Mucosa of gallbladder (tissue), 1 donor: ENCODE results near the gene FLYWCH2. TPM values are rescaled to one million over a fixed set of nuclear protein-coding genes. Genes with fewer than 3 reads are reported as not detected.
A peak's percentile ranks its signal among the peaks of the same experiment; 100 is the strongest.

Experiments
- DNase-seq: peaks from one replicate; pipeline ENCODE4 v3.0.0-alpha.2; 2020; ENCODE audit warnings: low spot score
- total RNA-seq: library from RNA; stranded (reverse); gene quantifications from one replicate; pipeline ENCODE4 v1.2.1, GENCODE V29; 2021
- donor health status: DM: no; HTN: no; CAD: no.

FLYWCH2 gene, protein sequence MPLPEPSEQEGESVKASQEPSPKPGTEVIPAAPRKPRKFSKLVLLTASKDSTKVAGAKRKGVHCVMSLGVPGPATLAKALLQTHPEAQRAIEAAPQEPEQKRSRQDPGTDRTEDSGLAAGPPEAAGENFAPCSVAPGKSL
- total RNA-seq: 35.5 TPM

DNA sequence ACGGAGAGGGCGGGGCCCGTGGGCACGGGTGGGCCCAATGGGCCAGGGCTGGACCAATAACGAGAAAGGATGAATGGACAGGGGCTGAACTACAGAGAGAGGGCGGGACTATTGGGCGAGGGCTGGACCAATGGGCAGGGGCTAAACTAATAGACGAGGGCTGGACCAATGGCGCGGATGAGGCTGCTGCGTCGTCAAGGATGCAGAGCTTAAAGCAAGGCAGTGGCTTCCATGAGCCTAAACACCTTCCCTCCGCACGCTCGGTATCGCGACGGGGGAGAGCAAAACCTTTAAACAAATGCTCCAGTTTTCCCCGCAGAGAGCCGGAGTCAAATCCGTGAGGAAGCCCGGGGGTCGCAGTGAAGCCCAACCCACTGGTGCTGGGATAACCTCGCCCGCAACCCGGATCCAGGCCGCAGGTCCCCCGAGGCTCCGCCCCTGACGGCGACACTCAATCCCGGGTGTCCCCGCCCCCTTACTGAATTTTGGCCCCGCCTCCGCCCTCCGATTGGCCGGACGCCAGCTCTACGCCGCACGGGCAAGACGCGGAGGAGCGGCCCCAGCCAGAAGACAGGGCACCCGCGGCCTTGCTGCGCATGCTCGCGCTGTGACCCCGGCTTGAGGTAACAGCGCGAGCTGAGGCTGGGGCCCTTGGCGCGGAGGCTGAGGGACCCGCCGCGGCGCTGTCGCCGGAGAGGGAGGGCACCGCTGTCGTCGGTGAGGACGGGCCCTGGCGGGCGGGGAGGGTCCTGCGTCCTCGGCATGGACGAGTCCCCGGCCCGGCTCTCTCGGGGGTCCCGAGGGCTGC, at the start of gene FLYWCH2:
Gene FLYWCH2, plus strand, starts transcription at position 566 of the 808 bp plus-strand sequence. CDS start 13,235 bp downstream, outside the sequence.
- peak; percentile 99 for DNase-seq

DNA sequence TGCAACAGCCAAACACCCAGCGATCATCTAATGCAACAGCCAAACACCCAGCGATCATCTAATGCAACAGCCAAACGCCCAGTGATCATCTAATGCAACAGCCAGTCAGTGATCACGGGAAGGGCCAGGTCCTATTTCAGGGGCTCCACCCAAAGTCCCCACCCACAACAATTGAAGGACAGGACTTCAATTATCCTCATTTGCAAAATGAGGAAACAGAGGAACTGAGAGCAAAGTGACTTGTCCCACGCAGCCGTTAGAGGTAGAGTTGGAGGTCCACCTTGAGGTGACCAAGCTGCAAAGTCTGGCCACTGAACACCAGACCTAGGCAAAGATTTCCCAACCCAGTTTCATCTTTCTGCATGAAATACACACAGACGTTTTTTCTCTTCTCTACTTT, 49.2 kb upstream of the FLYWCH2 start:
- no peak for DNase-seq

DNA sequence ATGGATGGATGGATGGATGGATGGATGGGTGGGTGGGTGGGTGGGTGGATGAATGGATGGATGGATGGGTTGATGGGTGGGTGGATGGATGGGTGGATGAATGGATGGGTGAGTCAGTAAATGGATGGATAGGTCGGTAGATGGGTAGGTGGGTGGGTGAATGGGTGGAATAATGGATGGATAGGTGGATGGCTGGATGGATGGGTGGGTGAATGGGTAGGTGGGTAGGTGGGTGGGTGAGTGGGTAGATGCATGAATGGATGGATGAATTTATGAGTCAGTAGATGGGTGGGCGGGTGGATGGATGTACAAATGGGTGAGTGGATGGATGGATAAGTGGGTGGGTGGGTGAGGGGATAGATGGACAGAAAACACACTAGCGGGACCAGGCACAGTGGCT, 48.0 kb upstream of the FLYWCH2 start:
- no peak for DNase-seq

DNA sequence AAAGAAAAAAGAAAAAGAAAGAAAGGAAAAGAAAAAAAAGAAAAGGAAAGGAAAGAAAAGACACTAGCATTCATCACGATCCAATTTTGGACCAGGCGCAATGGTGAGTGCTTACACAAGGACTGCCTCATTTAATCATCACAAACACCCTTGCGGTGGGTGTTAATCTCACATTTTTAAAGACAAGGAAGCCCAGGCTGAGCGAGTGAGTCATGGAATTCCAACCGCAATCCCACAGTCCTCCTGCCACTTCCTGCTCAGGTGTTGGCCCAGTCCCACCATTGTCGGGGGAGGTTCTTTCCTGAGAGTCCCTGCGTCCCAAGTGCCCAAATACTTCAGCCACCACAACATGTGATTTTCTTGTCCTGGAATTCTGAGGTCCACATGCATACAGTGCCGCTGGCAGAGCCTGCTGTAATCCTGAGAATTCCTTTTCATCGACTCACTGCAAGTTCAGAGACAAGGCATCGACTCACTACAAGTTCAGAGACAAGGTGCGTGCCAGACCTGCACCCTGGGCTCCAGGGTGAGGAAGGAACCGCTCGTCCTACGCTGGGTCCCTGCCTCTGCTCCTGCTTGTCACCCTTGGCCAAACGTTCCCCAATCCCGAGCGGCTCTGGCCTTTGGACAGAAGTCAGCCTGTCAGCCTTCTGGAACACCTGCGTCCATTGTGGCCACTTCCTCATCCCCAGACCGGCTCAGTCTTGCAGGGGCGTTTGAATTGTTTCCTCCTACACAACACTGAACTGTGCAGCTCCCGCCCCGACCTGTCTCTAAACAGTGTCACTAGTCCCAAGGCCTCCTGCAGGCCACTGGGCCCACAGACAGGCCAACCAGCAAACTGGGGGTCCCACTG, 47.1 kb upstream of the FLYWCH2 start:
- peak; percentile 70 for DNase-seq

DNA sequence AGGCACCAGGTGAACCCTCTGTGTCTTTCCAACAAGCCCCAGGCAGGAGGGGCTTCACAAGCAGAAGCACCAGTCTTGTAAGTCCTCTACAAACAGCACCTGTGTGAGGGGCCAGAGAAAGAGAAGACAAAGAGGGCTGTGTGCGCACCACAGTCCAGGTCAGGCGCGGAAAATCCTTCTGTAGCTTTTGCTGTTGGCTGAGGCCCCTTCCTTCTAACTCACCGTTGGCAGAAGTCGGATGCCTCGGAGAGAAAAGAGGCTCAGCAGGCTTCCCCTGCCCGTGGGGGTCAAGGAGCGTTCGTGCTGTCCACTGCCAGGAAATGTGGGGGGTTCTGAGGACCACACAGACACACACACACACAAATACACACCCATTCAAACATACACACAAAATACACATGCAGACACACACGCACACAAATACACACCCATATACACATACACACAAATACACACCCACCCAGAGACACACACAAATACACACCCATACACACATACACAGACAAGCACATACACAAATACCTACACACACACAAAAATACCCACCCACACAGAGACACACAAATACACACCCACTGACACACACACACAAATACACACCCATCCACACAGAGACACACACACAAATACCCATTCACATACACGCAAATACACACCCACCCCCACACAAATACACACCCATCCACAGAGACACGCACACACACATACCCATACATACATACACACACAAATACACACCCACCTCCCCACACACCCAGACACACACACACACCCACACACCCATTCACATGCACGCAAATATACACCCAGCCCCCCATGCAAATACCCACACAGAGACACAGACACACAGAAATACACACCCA, 46.1 kb upstream of the FLYWCH2 start:
- DNase-seq: no peak

DNA sequence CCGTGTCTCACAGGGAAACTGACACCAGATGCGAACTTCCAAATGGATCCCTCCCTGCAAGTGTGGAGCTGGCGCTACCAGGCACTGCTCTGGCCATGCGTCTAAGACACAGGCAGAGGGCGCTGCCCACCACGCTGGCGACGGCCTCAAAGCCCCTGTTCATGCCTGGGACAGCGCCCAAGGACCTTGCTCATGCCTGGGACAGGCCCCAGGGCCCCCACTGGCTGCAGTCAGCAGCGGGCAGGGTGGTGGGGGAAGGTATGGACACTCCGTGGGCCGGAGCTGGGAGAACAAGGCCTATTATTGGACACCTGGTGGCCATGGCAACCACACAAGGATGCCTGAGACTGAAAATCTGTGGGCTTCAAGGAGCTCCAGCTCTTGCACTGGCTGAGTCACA, 44.1 kb upstream of the FLYWCH2 start:
- peak; percentile 41 for DNase-seq

DNA sequence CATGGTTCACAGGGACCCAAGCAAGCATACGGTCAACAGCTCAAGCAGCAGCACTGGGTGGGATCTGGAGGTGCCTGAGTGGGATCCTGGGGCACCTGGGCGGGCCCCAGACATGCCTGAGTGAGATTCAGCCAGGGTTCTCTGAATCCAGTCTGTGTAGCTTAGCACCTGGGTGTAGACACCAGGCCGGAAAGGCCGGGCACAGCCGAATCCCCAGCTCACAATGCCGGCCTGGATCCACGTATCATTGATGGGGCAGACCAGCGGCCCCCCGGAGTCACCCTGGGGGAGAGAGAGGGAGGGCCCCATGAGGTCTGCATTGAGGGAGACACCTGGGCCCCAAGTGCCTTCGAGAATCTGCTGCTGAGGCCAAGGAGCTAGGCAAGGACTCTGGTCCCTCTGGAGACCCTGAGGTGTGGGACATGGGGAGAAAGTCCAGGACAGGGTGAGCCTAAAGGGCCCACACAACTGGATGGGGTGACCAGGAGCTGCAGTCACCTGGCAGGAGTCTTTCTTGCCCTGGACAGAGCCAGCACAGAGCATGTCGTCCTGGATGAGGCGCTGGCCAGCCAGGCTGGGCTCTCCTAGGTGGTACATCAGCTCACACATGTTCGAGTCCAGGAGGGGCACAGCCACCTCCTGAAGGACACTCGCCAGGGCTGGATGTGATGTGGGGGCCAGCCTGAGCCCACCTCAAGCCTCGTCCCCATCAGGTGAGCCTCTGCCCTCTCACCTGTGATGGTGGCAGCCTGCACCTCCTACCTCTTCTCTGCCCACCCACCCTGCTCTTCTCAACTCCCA, 43.2 kb upstream of the FLYWCH2 start:
- DNase-seq: no peak

DNA sequence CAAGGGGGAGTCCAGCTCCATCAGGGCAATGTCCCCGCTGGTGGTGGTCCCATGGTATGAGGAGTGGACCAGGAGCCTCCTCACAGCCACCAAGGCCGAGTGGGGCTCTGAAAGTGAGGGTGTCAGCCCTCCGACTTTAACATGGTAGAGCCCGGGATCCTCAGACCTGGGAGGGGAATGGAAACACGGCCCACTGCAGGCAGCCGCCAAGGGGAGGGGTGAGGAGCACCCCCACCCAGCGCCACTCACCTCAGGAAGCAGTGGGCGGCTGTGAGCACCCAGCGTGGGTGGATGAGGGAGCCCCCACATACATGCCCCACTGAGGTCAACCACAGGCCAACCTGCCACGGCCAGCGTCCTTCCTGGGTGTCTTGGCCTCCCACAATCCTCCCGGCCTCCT, 42.1 kb upstream of the FLYWCH2 start:
- DNase-seq: no peak

DNA sequence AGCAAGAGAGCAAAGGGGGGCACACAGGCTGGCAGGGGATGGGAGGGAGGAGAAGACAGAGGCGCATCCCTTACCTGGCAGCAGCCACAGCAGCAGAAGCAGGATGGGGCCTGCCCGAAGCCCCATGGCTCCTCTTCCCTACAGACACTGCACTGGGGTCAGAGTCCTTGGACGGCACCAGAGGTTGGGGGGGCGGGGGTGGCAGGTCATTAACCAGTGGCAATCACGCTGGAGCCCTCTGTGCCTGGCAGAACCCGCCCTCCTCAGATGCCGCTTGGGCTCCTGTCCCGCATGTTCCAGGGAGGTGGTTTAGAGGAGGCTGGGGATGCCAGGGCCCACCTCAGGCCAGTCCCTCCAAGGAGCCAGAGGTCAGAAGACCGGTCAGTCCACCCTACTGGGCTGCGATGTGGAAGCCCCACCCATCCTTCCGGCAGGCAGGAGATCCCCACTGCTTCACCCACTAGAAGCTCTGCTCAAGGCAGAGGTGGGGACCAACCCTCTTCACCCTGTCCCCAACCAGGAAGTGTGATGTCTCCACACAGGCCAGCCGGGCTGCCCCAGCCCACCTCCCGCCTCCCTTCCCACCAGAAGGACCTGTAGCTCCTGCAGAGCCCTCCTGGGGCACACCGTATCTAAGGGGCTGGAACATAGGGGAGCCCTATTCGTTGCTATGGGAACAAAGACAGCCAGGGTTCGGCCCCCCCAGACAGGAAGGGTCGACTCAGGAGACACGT, 41.2 kb upstream of the FLYWCH2 start:
- no peak for DNase-seq

DNA sequence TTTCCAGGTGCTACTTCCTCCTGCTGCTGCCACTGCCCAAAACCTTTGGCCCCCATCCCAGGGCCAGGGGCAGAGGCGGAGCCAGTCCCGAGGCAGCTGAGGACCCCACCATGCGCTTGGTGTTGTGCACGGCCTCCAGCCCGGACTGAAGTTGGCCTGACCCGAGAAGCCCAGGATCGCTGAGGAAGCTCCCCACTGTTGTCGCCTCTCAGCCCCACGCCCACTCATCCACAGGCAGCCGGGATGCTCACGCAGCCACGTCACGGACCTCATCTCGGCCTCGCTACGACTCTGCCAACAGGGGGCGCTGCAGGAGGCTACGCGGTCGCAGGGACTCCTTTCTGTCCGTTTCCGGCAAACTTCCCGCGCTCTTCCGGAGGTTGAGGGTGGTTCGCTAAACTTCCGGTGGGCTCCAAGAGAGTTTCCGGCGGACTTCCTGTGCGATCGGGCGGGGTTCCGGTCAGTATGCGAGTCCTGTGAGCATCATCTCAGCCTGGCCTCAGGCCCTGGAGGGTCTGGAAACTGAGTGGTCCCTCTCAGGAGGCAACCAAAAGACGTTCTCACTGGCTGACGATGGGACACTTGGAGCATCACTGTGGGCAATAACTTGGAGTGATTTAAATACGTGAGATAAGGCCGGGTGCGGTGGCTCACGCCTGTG, 40.5 kb upstream of the FLYWCH2 start:
- DNase-seq: peak; percentile 48

DNA sequence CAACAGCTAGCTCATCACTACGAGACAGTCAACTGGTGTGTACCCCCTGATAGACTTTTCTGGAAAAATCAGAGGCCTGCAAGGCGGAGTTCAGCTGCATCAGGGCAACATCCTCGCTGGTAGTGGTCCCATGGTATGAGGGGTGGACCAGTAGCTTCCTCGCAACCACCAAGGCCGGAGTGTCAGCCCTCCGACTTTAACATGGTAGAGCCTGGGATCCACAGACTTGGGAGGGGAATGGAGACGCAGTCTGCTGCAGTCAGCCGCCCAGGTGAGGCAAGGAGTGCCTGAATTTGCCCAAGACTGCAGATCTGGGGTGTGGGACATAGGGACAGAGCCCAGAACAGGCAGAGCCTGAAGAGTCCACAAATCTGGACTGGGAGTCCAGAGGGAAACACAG, 39.5 kb upstream of the FLYWCH2 start:
- no peak for DNase-seq

DNA sequence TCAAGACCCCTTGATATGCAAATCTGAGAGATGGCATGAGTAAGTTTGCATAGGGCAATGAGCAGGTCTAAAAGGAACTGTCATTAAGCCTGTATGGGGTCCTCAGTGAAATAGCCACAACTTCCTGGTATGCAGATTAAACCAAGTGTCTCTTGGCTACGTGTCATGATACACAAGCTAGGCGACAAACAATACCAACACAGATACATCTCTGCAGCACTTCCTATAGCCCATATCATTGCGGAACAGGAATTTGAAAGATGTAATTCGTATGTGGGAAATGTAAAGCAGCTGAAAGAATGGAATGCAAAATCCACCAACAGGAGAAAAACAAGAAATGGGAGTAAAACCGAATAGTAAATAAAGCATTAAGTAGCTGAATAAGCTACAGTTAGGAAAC, 37.9 kb upstream of the FLYWCH2 start:
- DNase-seq: no peak

DNA sequence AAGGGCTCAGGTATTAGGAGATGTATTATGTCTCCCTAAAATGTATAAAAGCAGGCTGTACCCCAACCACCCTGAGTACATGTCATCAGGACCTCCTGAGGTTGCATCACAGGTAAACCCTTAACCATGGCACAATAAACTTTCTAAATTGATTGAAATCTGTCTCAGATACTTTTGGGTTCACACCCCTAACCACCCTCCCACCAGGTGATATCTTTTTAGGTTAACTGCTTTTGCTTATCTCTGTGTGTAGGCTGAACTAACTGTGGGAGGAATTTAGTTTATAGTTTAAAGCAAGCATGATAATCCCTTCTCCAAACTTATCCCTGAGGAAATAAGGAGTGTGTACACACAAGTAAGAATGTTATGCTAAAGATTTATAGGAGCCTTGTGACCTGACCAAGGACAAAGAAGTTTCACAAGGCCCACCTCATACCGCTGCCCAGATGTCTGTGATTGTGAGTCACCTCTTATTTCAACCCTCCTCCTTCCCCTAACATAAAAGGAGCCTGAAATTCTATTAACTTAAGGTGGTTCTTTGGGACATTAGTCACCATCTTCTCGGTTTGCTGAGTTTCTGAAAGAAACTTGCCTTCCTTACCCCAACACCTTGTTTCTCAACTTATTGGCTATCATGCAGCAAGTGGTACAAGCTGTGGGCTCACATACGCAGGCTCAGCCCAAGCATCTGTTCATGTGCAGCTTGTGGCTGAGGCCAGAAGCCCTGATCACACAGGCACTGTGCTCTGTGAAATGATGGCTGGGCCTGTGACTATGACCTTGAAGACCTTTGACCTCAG, 36.3 kb upstream of the FLYWCH2 start:
- DNase-seq: no peak

DNA sequence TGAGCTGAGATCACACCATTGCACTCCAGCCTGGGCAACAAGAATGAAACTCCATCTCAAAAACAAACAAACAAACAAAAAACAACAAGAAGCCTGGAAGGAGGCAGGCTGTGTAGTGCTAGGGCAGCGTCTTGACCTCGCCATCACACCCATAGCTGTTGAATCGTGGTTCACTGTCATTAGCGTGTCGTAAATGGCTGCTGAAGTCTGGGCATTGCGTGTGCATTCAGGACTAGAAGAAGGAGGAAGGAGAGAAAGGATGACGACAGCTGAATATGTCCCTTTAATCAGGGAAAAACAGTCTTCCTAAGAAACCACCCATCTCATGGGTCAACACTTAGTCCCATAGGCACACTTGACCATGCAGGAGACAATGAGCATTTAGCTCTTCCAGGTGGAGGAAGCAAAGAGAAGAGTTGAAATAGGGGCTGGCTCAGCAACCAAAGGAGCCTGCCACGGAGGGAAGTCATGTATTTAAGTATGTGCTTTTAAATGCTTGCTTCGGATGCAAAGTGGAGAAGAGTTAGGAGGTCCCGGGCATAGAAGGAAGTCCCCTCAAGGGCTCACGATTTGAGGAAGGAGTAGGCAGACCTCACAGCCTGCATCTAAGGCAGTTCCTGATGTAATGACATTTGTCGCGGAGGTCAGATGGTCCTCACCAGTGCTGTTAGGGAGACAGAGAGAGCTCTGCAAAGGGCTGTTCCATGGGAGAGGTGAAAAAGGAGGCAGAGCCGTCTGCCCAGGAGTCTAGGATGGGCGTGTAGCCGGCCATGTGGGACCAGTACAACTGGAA, 33.9 kb upstream of the FLYWCH2 start:
- DNase-seq: no peak

DNA sequence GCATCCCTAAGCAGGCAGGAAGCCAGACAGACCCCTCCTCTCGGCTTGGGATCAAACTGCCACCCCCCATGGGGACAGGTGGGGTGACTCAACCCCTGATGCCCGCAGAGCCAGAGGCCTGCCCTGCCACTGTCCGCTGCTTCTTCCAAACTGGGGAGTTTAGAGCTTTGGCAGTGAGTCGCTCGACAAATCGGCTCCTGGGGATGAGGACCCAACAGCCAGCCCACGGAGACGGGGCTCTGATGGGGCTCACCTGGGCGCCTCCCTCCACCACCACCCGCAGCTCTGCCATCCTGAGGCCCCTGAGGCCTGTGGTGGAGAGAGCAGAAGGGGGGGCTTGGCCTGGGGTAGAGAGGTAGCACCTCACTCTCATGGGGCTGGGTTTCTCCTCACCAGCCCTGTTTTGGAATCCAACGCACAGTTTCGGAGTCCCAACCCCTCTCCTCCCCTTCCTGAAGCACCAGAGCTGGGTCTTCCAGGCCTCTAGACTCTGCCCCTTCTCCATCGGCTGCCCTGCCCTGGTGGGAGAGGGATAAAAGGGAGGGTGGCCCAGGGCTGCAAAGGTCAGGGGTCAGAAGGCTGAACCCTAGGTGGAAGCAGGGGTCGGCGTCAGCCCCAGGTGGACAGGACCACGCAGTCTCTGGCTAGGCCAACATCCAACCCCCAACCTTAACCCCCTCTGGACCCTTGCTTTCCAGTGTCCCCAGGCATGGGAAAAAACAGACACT, 30.8 kb upstream of the FLYWCH2 start:
- no peak for DNase-seq

DNA sequence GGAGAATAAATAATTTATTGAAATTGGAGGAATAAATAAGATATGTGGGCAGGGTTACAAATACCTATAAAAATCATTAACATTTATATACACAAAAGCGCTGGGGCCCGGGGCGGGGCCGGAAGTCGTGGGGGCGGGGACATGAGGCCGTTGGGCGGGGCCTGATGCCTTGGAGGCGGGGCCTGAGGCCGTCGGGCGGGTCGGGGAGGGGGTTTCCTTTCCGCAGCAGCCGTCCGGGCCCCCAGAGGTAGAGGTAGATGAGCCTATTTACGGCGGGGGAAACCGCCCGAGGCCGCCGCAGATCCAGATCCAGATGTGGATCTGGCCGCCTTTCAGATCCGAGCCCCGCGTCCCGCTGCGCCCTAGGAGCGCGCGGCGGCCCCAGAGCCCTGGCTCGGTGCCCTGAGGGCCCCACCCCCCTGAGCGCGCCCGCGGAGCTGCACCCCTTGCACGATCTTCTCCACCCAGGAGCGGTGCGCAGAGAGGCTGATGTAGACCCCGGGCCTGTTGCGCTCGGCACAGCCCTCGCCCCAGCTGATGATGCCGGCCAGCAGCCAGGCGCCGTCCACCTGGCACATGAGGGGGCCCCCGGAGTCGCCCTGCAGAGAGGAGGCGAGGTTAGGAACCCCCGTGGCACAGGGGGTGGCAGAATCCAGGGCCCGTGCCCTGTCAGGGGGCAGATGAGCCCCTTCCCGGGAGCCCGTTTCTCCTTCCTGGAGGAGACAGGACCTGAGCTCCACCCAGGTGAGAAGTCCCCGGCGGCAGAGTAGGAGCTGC, 30.1 kb upstream of the FLYWCH2 start:
- no peak for DNase-seq
